ENCODE results near the gene CEBPB.

Gene CEBPB

DNA sequence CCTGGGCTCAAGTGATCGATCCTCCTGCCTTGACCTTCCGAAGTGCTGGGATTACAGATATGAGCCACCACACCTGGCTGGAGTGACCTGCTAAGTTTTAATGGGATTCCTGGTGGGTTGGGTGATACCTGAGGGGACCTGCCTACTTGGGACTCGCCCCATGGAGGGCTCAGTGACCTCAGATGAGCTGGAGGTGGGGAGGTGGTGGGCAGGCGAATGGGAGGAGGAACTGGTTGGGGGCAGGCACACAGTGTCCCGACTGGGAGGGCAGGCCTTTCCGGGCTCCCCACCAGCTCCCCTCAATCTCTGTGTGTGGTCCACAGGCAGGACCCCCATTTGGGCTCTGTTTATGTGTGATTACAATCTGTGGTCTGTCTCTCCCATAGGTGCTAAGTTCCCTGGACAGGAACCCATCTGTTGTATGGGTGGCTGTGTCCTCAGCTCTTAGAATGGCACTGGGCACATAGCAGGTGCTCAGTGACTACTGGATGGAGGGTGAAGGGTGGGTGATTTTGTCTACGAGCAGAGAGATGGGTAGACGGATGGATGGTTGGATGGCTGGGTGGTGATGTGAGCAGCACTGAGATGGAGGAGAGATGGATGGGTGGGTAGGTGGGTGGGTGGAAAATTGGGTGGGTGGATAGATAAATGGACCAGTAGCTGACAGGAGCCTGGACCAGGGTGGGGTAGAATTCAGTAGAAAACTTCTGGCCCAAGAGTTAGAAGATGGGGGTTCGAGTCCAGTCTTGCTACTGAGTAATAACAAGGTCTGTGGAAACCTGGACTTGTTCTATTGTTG lies 23.8 kb downstream of the CEBPB start:
- no peak for DNase-seq (ENCODE audit: low spot score)

DNA sequence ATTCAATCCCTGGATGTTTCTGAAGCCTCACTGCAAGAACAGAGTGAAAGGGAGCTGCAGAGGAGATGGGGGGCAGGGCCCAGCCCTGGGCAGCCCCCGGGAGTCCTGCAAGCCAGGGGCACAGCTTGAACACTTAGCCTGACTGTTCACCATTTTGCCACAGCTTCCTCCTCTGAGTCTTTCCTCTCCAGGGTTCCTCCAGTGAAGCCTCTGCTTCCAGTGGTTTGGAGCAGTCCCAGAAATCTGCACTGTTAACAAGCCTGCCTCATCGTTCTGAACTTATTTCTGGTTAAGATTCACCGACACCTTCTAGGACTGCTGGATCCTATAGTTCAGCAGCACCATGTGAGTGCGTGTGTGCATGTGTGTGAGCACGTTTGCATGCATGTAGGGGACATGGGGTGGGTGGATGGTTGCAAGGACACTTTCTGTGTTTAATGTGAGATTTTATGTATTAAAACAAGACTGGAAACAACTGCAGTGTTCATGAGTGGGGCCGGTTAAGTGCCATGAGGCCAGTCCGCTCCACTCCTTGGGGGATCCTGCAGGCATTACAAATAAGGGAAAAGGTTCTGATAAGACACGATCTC lies 24.6 kb downstream of the CEBPB start:
- no peak for DNase-seq (ENCODE audit: low spot score)

DNA sequence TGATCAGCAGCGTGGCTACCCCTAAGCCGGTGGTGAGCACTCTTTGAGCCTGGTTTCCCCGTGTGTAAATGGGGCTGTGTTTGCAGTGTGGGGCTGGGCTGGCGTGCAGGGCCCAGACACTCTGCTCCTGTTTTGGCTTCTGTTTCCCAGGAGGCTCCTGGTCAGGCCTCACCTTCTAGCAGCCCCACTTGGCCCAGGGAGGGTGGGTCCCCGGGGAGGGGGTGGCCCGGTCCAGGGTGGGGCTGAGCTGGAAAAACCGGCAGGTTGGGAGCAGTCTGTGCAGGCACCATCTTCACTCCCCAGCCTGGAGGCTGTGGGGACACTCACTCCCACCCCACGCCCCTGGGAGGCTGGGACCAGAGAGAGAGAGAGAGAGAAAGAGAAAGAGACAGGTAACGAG lies 25.3 kb downstream of the CEBPB start:
- no peak for DNase-seq (ENCODE audit: low spot score)

DNA sequence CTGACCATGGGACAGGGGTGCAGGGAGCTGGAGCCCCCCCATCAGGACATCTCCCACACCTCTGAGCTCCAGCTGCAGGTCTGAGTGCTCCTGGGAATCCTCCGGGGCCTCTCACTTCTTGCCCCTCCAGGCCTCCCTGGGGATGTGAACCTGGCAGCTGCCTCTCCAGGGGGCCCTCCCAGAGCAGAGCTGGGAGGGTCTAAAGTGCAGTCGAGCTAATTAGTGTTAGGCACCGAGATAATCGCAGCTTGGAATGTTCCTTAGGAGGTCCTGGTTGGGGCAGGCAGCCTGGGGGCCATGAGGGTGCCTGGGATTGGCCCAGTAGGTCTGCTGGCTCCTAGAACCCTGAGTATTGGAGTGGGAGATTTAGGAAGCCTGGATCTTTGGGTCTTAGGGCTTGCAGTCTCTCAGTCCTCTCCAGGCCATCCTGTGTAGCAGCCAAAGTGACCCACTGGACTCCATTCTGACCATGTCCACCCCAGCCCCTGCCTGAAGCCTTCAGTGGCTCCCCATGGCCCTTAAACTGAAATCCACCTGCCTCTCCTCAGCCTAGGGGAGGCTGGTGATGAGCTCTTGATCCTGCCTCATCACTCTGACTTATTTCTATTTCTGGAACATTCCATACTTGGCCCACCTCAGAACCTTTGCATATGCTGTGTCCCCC lies 26.0 kb downstream of the CEBPB start:
- DNase-seq (ENCODE audit: low spot score), result no peak

DNA sequence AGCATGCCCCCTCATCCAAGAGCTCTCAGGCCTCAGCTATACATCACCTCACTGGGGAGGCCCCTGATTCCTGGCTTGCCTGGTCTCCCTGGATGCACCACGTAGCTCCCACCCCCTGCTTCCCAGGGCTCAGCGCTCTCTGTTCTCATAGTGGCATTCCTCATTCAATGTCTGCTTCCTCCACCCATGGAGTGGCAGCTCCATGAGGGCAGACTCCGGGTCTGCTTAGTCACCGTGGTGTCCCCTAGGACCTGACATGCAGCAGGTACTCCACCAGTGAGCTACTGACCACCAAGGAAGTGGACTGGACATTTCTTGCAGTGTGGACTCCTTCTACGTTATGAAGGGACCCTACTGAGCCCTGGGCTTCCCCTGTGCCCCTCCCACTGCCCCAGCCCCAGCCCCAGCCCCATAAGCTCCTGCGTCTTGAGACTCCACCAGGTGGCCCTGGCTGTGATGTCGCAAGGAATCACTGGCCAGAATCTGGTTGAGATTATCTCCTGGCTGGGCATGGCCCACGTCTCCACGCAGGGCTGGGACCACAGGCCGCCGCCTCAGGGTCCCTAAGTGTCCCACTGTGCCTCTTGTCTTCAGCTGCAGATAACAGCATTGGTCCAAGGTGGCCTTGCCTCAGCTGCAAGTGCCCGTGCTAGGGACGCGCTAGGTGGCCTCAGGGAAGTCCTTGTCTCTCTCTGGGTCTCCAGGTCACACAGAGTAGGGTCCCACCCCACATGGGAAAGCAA lies 26.7 kb downstream of the CEBPB start:
- no peak for DNase-seq (ENCODE audit: low spot score)

DNA sequence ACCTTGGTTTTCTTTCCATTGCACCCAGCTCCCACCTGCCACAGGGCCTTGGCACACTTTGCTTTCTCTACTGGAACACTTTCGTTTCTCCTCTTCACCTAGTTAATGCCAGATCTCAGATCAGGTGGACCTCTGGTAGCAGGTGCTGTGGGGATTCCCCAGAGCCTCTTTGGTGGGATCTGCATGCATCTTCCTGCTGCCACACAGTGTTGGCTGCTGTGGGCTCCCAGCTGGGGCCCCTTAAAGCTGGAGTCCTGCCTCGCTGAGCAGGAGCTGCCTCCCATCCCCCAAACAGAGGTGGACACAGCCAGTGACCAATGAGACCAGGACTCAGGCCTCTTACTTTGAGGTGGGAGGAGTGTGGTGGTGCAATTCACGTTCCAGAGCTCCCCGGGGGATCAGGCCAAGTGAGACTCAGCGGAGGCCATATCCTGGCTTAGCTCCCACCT lies 28.4 kb downstream of the CEBPB start:
- no peak for DNase-seq (ENCODE audit: low spot score)

DNA sequence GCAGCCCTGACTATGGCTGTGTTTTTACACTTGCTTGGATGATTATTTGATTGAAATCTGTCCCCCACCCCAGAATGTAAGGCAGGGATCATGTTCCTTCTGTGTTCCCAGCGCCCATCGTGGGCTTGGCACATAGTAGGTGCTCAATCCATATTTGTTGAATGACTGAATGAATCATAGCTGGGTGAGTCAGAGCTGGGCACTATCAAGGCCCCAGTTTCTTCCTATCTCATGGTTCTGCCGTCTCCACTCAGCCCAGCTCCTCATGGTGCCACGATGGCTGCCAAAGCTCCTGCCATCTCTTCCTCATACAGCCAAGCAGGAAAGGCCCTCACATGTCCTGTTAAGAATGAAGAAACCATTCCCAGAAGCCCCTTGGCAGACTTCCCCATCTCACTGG lies 29.0 kb downstream of the CEBPB start:
- DNase-seq (ENCODE audit: low spot score), result no peak

DNA sequence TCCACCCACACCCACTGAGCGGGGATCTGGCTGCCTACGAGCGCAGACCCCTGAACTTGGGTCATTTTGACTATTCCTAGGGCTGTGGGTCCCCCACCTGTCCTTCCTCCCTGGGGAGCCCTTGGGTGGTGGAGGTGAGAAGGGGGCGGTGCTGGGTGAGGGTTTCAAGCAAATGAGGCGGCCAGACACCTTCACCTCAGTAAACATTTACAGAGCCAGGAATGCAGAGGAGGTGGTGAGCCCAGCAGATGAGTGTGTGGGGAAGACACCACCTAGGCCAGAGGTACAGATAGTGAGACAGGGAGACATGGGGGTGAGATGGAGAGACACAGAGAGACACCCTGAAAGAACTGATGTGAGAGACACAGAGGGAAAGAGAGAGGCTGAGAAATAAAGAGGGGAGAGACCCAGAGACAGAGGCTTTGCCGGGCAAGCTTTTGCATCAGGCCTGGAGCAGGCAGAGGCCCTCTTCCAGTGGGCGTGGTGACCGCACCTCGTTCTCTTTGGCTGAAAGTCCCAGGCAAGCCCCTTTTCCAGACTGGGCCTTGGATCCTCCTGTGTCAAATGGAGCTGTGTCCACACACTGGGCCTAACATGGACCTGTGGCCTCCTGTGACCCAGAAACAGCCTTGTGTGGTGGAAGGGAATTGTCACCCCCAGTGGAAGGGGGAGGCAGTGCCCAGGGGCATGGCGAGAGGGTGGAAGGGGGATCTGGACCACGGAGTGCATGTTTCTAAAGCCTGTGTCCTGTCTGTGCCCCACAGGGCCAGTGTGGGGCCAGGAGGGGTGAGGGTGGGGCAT lies 29.7 kb downstream of the CEBPB start:
- no peak for DNase-seq (ENCODE audit: low spot score)

DNA sequence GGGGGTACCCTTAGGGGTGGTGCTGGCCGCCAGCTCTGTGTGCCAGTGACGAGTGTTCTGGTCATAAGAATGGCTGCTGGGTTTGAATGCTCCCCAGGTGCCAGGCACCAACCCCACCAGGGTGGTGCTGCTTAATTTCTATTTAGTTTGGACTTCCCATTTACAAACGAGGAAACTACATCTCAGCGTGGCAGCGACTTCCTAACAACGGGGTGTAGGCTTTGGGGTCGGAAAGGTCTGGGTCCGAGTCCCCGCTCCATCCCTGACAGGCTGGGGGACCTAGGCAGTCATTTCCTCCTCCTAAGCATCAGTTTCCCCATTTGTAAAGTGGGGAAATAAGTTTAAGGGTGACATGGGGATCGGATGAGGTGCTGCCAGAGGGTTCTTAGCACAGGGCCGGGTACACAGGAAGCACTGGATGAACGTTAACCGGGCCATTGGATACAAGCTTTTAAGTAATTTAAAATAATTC lies 30.3 kb downstream of the CEBPB start:
- DNase-seq (ENCODE audit: low spot score), result no peak

DNA sequence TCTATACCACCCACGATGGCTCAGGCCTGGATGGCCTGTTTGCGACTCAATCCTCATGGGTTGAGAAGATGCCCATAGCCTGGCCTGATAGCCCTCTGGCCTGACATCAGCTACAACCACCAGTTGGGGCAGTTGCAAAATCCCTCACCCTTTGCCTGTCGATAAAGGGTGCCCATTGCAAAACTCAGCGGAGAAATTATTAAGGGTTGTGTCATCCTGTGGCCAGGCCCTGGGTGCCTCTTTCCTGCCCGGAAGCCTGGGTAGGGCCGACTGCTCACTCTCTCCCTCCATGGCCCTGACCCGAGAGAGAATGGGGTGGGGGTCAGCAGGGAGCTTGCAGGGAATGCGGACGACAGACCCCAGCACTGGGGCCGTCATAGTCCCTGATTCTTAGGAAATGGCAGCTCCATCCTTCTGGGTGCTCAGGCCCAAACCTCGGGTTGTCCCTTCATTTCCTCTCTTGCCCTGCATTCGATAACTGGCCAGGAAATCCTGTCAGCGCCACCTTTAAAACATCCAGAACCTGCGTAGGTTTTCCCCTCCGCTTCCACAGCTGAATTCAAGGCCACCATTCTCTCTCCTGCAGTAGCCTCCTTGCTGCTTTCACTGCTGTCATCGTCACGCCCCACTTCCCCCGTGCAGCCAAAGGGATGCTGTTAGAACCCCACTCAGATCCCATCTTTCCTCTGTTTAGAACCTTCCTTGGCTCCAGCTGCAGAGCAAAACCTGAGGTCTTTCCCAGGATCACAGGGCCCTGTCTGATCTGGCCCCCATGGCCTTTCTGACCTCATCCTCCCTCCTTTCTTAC lies 31.1 kb downstream of the CEBPB start:
- DNase-seq (ENCODE audit: low spot score), result no peak

DNA sequence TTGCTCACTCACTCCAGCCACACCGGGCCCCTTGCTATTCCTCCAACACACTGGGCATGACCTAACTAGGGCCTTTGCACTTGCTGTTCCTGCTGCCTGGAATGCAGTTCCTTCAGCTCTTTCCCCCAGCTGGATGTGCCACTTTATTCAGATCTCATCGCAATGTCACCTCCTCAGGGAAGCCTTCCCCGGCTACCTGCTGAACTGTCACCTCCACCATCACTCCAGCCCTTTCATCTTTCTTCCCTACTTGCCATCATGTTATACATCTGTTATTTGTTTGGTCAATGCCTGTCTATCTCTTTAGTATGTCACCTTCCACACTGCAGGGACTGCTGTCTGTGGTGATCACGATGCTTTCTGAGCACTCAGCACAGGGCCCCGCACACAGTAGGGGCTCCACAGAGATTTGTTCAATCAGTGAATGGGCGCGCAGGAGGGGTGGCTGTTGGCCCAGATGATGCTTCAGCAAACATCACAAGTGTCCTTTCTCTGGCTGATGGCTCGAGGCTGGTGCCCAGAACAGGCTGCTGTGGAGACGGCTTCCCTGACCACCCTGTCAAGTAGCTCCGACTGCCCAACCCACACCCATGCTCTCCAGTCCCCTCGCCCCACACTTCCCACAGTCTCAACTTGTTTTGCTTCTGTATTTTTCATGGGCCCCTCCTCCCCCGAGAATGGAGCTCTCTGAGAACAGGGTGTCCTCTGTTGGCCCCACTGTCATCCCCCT lies 31.8 kb downstream of the CEBPB start:
- no peak for DNase-seq (ENCODE audit: low spot score)

DNA sequence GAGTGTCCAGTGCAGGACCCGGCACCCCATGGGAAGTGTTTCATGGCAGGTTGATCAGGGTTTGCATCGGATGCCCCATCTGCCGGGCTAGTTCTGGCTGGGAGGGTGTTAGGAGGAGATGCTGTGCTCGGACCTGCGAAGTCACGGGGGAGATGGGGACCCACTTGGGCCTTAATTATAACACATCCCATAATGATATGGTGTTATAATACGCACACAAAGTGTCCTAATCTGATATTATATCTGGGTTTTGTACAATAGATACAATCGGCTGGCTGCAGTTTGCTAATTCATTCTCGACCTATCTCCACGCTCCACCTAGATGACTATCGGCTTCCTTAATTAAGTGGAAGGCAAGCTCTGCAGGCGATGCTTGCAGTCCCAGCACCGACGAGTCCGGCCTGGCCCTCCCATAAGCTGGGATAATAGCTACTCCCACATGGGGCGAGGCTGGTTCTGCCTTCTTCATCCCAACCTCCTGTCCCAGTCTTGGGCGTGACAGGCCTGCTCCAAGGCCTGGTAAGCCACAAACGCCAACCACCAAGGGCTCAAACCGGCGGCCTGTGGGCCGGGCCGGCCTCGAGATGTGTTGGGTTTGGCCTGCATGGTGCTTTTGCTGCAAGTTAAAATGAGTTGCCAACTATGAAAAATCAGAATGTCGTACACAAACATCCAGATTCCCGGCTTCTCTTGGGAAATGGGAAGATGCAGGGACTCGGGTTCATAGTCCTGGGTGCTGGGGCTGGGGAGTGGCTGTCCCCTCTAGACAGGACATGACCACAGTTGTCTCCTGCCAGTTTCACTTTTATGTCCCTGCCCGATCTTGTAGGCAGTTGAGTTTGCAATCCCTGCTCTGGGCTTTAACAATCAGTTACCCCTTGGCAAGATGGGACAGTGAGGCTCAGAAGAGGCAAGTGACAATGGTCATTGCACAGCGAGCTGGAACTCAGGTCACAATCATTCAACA lies 32.7 kb downstream of the CEBPB start:
- DNase-seq (ENCODE audit: low spot score), result no peak

DNA sequence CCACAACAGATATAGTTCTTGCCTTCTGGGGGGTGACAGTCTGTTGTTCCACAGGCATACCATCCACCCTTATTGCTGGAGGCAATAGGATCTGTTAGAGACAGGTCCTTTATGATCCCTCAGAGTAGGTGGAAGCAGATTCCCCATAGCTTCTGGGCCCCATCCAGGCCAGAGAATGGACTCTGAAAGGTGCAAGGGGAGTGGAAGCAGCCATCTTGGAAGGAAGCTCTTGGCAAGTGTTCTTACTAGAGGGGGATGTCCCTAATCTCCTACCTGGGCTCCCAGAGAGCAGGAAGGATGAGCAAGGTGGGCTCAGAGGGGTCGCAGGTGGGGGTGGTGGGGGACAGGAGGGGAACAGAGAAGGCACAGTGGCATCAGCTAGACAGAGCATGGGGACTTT lies 33.4 kb downstream of the CEBPB start:
- no peak for DNase-seq (ENCODE audit: low spot score)

DNA sequence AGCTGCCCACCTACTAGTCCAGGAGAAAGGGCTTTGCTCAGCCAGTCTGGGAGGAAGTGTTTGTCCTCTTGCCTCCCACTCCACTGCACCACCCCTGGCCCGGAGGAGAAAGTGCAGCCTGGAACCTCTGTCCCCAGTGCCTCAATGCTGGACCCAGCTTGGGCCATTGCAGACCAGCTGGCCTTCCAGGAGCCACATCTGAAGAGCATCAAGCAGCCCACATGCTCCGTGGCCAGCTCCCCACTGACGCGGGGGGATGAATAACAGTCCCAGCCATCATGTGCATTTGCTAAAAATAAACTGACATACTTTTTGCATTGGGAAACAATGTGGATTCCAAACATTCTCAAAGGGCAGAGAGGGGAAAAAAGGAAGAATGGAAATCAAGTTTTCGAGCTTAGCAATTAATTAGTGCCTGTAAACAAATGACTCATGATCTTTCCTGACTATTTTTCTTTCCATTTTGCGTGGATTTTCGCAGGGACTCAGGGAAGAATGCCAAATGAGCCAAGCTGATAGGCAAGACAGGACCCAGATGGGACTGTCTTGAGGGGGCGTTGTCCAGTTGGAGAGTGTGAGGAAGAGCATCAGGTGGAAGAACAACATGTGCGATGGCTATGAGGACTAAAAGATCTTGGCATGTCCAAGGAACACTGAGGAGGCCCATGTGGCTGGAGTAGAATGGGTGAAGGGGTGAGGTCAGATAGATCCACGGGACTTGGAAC lies 34.1 kb downstream of the CEBPB start:
- DNase-seq (ENCODE audit: low spot score), result no peak

DNA sequence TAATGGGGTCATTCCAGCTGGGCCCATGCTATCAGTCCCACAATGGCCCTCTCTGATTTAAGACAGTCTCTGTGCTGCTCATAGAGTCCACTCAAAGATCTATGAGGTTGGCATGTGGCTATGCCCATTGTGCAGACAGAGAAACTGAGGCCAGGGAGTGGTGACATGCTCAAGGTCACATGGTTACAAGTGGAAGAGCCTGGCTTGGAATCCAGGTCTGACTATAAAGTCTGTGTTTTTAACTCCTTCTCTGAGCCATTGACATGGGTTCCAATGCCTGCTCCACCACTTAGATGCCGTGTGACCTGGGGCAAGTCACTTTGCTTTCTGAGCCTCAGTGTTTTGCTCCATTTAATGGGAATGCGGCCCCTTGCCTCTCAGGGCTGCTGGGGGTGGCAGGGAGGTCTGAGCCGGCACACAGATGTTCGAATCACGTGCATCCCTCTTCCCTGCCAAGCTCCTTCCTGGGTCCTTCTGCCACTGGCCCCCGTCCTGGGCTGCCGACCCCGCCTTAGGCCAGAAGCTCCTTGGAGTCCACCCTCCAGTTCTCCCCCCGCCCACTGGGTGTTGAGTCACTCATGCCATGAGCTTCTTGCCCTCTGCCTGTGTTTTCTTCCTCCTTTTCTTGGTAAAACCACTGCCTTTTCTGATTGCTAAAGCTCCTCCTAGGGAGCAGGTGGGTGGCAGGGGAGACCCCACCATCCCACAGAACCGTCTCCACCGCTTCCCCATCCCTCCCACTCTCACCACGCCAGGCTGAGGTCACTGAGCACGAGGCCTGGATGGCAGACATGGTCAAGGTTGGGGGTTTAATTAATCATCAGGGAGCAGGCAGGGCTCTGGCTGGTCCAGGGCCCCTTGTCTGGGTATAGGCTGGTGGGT lies 35.7 kb downstream of the CEBPB start:
- no peak for DNase-seq (ENCODE audit: low spot score)

DNA sequence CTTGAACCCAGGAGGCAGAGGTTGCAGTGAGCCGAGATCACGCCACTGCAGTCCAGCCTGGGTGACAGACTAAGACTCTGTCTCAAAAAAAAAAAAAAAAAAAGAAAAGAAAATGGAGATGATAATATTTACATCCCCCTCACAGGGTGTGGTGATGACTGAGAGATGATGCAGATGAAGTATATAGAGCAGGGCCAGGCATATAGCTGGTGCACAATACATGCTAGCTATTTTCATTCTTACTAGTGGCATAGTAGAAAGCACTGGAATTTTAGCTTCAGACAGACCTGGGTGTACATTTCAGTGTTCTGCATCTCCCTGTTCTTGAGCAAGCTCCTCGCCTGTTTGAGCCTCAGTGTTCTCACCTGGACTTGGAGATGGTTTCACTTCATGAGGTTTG lies 36.9 kb downstream of the CEBPB start:
- DNase-seq (ENCODE audit: low spot score), result no peak

DNA sequence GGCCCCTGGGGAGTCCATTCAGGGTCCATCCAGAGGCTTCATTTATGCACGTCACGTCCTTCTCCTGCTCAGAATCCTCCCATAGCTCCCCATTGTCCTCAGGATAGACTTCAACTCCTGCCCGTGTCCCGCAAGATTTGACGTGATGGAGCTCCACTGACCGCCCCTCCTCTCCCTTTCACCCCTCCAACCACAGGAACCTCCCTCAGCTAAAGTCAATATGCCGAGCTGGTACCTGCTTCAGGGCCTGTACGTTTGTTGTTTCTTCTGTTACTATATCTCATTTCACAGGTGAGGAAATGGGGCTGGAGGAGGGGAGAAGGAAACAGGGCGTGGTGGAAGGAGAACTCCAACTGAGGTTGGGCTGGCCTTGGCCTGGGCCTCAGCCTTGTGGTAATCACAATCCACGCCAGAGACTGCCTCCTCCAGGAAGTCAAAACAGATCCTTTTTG lies 38.6 kb downstream of the CEBPB start:
- no peak for DNase-seq (ENCODE audit: low spot score)

Measured in germinal center (tissue), 1 donor.